Small intestine (tissue), 16 donors: ENCODE data around the gene PDE6D. TPM values are rescaled to one million over a fixed set of nuclear protein-coding genes. Genes with fewer than 3 reads are reported as not detected.

Experiments used
- DNase-seq, 2 donors: peaks; one replicate each; pipeline versions ENCODE4 v3.0.0 to v3.0.0-alpha.2; 2013
- FAIRE-seq: peaks from 2 replicates; lab custom pipeline; 2012; peaks lifted over from hg19 to GRCh38; lab: Jason Lieb, UNC
- H3K27ac ChIP-seq, 3 donors: one replicate each; pipeline ENCODE4 v1.5.1; 2013; ENCODE audit warnings: low read length in 2 of 3, mild to moderate bottlenecking in 2 of 3, control low read depth in 1 of 3, inconsistent platforms in 1 of 3, low read depth in 1 of 3, moderate library complexity in 1 of 3
- H3K27me3 ChIP-seq, 3 donors: one replicate each; pipeline ENCODE4 v1.6.1; 2013; ENCODE audit warnings: low read length in 3 of 3, inconsistent platforms in 1 of 3; ENCODE audit not compliant: control insufficient read depth in 3 of 3, insufficient read depth in 3 of 3
- H3K36me3 ChIP-seq, 3 donors: one replicate each; pipeline ENCODE4 v1.6.1; 2013; ENCODE audit warnings: low read length in 3 of 3, inconsistent platforms in 1 of 3, low read depth in 1 of 3, mild to moderate bottlenecking in 1 of 3, moderate library complexity in 1 of 3; ENCODE audit not compliant: control insufficient read depth in 3 of 3, insufficient read depth in 2 of 3
- H3K4me1 ChIP-seq, 3 donors: one replicate each; pipeline ENCODE4 v1.6.1; 2013; ENCODE audit warnings: low read length in 2 of 3, inconsistent platforms in 1 of 3, low read depth in 1 of 3, mild to moderate bottlenecking in 1 of 3, moderate library complexity in 1 of 3; ENCODE audit not compliant: control insufficient read depth in 3 of 3, insufficient read depth in 2 of 3
- H3K4me3 ChIP-seq, 3 donors: one replicate each; pipeline ENCODE4 v1.5.1; 2013; ENCODE audit warnings: low read length in 3 of 3, control low read depth in 1 of 3, inconsistent platforms in 1 of 3, low read depth in 1 of 3, mild to moderate bottlenecking in 1 of 3, moderate library complexity in 1 of 3
- H3K9me3 ChIP-seq, 2 donors: one replicate each; pipeline ENCODE4 v1.6.1; 2013; ENCODE audit warnings: low read depth in 1 of 2, low read length in 1 of 2; ENCODE audit not compliant: control insufficient read depth in 2 of 2, insufficient read depth in 1 of 2
- WGBS, 3 donors: extraction: QIAGEN DNeasy Blood & Tissue Kit; methylation state at CpG; one replicate each; pipeline ENCODE4 v1.1.7; 2013; 5-methylcytosine and 5-hydroxymethylcytosine counted together
- long read RNA-seq, 10 donors: transcript quantifications; one replicate each; lab custom pipeline, GENCODE V29; 2026
- polyA plus RNA-seq, 4 donors: library from polyadenylated mRNA; stranded (reverse) in 3 of 4; unstranded in 1 of 4; fragments of 200-250 nt in 3 of 4; fragments of 120-200 nt in 1 of 4; gene quantifications; one replicate each; pipeline versions ENCODE4 v1.2.1 to v1.2.3, GENCODE V29; 2013
- donor health status: healthy with polysubstance abuse.
- donor health status: control.
- donor health status: control.
- donor health status: Bipolar disorder and iron deficiency.
- donor health status: healthy.

Gene PDE6D
- polyA plus RNA-seq, result 10 to 100 TPM; 13.2 to 28.1 (median 25.6) TPM
- long read RNA-seq, donor 1, result 0 reads
- long read RNA-seq, donor 2, partial matches to known transcripts, result 0 of 4 reads
- long read RNA-seq, donor 2, other reads (novel, unspliced or antisense), result 0 of 4 reads
- long read RNA-seq, donor 3, partial matches to known transcripts, result 0 of 4 reads
- long read RNA-seq, donor 3, other reads (novel, unspliced or antisense), result 0 of 4 reads
- long read RNA-seq, donor 4, partial matches to known transcripts, result 0 of 1 reads
- long read RNA-seq, donor 4, other reads (novel, unspliced or antisense), result 0 of 1 reads
- long read RNA-seq, donor 5, result 0 reads
- long read RNA-seq, donor 6, transcript PDE6D-201 (5 exons, 1,175 nt), result major isoform, 6 of 7 reads
- long read RNA-seq, donor 6, partial matches to known transcripts, result 0 of 7 reads
- long read RNA-seq, donor 6, other reads (novel, unspliced or antisense), result 0 of 7 reads
- long read RNA-seq, donor 7, result 0 reads
- long read RNA-seq, donor 8, partial matches to known transcripts, result 0 of 2 reads
- long read RNA-seq, donor 8, other reads (novel, unspliced or antisense), result 0 of 2 reads
- long read RNA-seq, donor 9, result 0 reads
- long read RNA-seq, donor 10, transcript PDE6D-201 (5 exons, 1,175 nt), result major isoform, 14 of 27 reads
- long read RNA-seq, donor 10, partial matches to known transcripts, result 0 of 27 reads
- long read RNA-seq, donor 10, other reads (novel, unspliced or antisense), result 11 of 27 reads

GRCh38 chr2:231780909-231781797, at the start of gene PDE6D:
TSS of gene PDE6D (minus strand) at chr2:231781282. CDS start at chr2:231781114, 168 bp downstream.
- no peaks in the 10 kb centered on the region for H3K27me3 ChIP-seq
- DNase-seq, result peak; percentile 99 to 100
- peak within 1 kb of the TSS; percentile 42 to 94 (median 84) for H3K27ac ChIP-seq
- 1 to 2% (median 1%) methylated on average over 56 to 67 of the region's 67 CpGs for WGBS, 3 donors
- peaks cover 4 to 8% (median 5%) of the 10 kb centered on the region in 3 donors for H3K4me1 ChIP-seq
- no peaks in the 10 kb centered on the region for H3K9me3 ChIP-seq
- no peak for FAIRE-seq
- H3K36me3 ChIP-seq, result no peaks in the 10 kb centered on the region
- H3K4me3 ChIP-seq, result peak within 1 kb of the TSS; percentile 62 to 92 (median 80)

GRCh38 chr2:231821908-231822307, 40.8 kb upstream of the PDE6D start:
- no peaks in the 10 kb centered on the region for H3K4me1 ChIP-seq
- WGBS, 3 donors, result 18 to 46% (median 38%) methylated on average over 3 of the region's 3 CpGs
- no peaks in the 10 kb centered on the region for H3K9me3 ChIP-seq
- no peaks in the 10 kb centered on the region for H3K27me3 ChIP-seq
- H3K4me3 ChIP-seq, result no peak overlapping the region
- DNase-seq (no peak), FAIRE-seq (no peak)
- no peak overlapping the region for H3K27ac ChIP-seq
- no peaks in the 10 kb centered on the region for H3K36me3 ChIP-seq

GRCh38 chr2:231820786-231821303, 39.8 kb upstream of the PDE6D start:
- Histone ChIP-seq H3K27ac (no peak overlapping the region), H3K4me1 (no peaks in the 10 kb centered on the region), H3K36me3 (no peaks in the 10 kb centered on the region), H3K9me3 (no peaks in the 10 kb centered on the region), H3K4me3 (no peak overlapping the region), H3K27me3 (no peaks in the 10 kb centered on the region)
- FAIRE-seq (no peak), DNase-seq (no peak)
- WGBS, 3 donors, result 64 to 72% (median 71%) methylated on average over 12 of the region's 12 CpGs

GRCh38 chr2:231819447-231820042, 38.5 kb upstream of the PDE6D start:
- H3K4me3 ChIP-seq, result no peak overlapping the region
- DNase-seq, result no peak
- H3K4me1 ChIP-seq, result no peaks in the 10 kb centered on the region
- 61 to 77% (median 66%) methylated on average over 2 of the region's 2 CpGs for WGBS, 3 donors
- H3K27ac ChIP-seq, result no peak overlapping the region
- no peaks in the 10 kb centered on the region for H3K36me3 ChIP-seq
- H3K9me3 ChIP-seq, result peaks cover 0 to 7% of the 10 kb centered on the region in 2 donors
- FAIRE-seq, result no peak
- H3K27me3 ChIP-seq, result no peaks in the 10 kb centered on the region

GRCh38 chr2:231816327-231817026, 35.4 kb upstream of the PDE6D start:
- FAIRE-seq (no peak), DNase-seq (peak; percentile 28 to 40)
- Histone ChIP-seq H3K27ac (no peak overlapping the region), H3K4me3 (no peak overlapping the region), H3K9me3 (peaks cover 0 to 7% of the 10 kb centered on the region in 2 donors), H3K36me3 (no peaks in the 10 kb centered on the region), H3K27me3 (no peaks in the 10 kb centered on the region), H3K4me1 (no peaks in the 10 kb centered on the region)
- 85 to 95% (median 94%) methylated on average over 8 of the region's 8 CpGs for WGBS, 3 donors

GRCh38 chr2:231810905-231811304, 29.8 kb upstream of the PDE6D start:
- H3K4me3 ChIP-seq, result no peak overlapping the region
- DNase-seq (no peak), FAIRE-seq (no peak)
- no peaks in the 10 kb centered on the region for H3K27me3 ChIP-seq
- H3K9me3 ChIP-seq, result peaks cover 0 to 7% of the 10 kb centered on the region in 2 donors
- H3K27ac ChIP-seq, result no peak overlapping the region
- peaks cover 6 to 24% (median 10%) of the 10 kb centered on the region in 3 donors for H3K36me3 ChIP-seq
- no peaks in the 10 kb centered on the region for H3K4me1 ChIP-seq

- no peaks in the 10 kb centered on the region for H3K27me3 ChIP-seq
- H3K4me1 ChIP-seq, result no peaks in the 10 kb centered on the region
- 83 to 88% (median 84%) methylated on average over 2 of the region's 2 CpGs for WGBS, 3 donors
- H3K4me3 ChIP-seq, result no peak overlapping the region
- H3K36me3 ChIP-seq, result peaks cover 12 to 46% (median 17%) of the 10 kb centered on the region in 3 donors
- no peak for DNase-seq
- H3K27ac ChIP-seq, result no peak overlapping the region
- FAIRE-seq, result no peak
- no peaks in the 10 kb centered on the region for H3K9me3 ChIP-seq
Measured at GRCh38 chr2:231807020-231807419, 25.9 kb upstream of the PDE6D start.
